ENCODE data around the gene KIF4A. TPM values are rescaled to one million over a fixed set of nuclear protein-coding genes. Genes with fewer than 3 reads are reported as not detected.

Gene KIF4A
- total and polyA plus RNA-seq, 10 of the 15 experiments (the other 5 are each of a cell fraction or from before 2014, with no cell fraction given), result 10.8 to 28.8 (median 22.5) TPM

GRCh38 chrX:70433848-70434351, 144.0 kb downstream of the KIF4A start (continued):
- peak; percentile 63 to 71 (median 69) for TF ChIP-seq CTCF (IDR thresholded peaks at IDR 0.05 in 2 of 3, conservative IDR thresholded peaks at IDR 0.05 in 1 of 3; ENCODE audit: control insufficient read depth in 2 of 3, extremely low read depth in 1 of 3, insufficient read depth in 1 of 3, low read depth in 3 of 3, low read length in 3 of 3)
- no peak for TF ChIP-seq ZBTB33 (IDR thresholded peaks at IDR 0.05)
- no peak for TF ChIP-seq SUZ12 (IDR thresholded peaks at IDR 0.05; ENCODE audit: unreplicated experiment)
- TF ChIP-seq, protein P1, sequence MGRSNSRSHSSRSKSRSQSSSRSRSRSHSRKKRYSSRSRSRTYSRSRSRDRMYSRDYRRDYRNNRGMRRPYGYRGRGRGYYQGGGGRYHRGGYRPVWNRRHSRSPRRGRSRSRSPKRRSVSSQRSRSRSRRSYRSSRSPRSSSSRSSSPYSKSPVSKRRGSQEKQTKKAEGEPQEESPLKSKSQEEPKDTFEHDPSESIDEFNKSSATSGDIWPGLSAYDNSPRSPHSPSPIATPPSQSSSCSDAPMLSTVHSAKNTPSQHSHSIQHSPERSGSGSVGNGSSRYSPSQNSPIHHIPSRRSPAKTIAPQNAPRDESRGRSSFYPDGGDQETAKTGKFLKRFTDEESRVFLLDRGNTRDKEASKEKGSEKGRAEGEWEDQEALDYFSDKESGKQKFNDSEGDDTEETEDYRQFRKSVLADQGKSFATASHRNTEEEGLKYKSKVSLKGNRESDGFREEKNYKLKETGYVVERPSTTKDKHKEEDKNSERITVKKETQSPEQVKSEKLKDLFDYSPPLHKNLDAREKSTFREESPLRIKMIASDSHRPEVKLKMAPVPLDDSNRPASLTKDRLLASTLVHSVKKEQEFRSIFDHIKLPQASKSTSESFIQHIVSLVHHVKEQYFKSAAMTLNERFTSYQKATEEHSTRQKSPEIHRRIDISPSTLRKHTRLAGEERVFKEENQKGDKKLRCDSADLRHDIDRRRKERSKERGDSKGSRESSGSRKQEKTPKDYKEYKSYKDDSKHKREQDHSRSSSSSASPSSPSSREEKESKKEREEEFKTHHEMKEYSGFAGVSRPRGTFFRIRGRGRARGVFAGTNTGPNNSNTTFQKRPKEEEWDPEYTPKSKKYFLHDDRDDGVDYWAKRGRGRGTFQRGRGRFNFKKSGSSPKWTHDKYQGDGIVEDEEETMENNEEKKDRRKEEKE (IDR thresholded peaks at IDR 0.05), result no peak
- TF ChIP-seq, protein P2, sequence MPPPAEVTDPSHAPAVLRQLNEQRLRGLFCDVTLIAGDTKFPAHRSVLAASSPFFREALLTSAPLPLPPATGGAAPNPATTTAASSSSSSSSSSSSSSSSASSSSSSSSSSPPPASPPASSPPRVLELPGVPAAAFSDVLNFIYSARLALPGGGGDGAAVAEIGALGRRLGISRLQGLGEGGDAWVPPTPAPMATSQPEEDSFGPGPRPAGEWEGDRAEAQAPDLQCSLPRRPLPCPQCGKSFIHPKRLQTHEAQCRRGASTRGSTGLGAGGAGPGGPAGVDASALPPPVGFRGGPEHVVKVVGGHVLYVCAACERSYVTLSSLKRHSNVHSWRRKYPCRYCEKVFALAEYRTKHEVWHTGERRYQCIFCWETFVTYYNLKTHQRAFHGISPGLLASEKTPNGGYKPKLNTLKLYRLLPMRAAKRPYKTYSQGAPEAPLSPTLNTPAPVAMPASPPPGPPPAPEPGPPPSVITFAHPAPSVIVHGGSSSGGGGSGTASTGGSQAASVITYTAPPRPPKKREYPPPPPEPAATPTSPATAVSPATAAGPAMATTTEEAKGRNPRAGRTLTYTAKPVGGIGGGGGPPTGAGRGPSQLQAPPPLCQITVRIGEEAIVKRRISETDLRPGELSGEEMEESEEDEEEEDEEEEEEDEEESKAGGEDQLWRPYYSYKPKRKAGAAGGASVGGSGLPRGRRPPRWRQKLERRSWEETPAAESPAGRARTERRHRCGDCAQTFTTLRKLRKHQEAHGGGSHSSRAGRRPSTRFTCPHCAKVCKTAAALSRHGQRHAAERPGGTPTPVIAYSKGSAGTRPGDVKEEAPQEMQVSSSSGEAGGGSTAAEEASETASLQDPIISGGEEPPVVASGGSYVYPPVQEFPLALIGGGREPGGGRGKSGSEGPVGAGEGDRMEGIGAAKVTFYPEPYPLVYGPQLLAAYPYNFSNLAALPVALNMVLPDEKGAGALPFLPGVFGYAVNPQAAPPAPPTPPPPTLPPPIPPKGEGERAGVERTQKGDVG (CRISPR knock-in tag; IDR thresholded peaks at IDR 0.05), result no peak
- TF ChIP-seq NFXL1 (IDR thresholded peaks at IDR 0.05; ENCODE audit: borderline replicate concordance), result no peak
- no peak for TF ChIP-seq CHD2 (IDR thresholded peaks at IDR 0.05; ENCODE audit: borderline replicate concordance, low read depth, low read length)
- TF ChIP-seq MYB (IDR thresholded peaks at IDR 0.05; ENCODE audit: borderline replicate concordance, low read depth, low read length), result no peak
- TF ChIP-seq USF2 (IDR thresholded peaks at IDR 0.05; ENCODE audit: borderline replicate concordance, low read depth, low read length), result no peak
- TF ChIP-seq SPI1 (IDR thresholded peaks at IDR 0.05; ENCODE audit: borderline replicate concordance, insufficient read depth, low read depth, low read length), result no peak
- TF ChIP-seq FOXK2 (IDR thresholded peaks at IDR 0.05), result no peak
- TF ChIP-seq IRF4 (IDR thresholded peaks at IDR 0.05; ENCODE audit: low read depth, low read length), result no peak
- no peak for TF ChIP-seq CBFB (IDR thresholded peaks at IDR 0.05; ENCODE audit: low read depth)
- no peak for TF ChIP-seq CHD4 (IDR thresholded peaks at IDR 0.05)
- TF ChIP-seq MAX (IDR thresholded peaks at IDR 0.05; ENCODE audit: low read depth, low read length), result no peak
- no peak for TF ChIP-seq BCL11A (IDR thresholded peaks at IDR 0.05; ENCODE audit: low read depth, low read length)
- no peak for TF ChIP-seq ZBED1 (IDR thresholded peaks at IDR 0.05; ENCODE audit: borderline replicate concordance)
- TF ChIP-seq CEBPB (IDR thresholded peaks at IDR 0.05; ENCODE audit: borderline replicate concordance in 1 of 2, low read depth in 2 of 2, low read length in 2 of 2), result no peak
- peak; percentile 48 for TF ChIP-seq RAD21 (IDR thresholded peaks at IDR 0.05; ENCODE audit: insufficient read depth, low read depth, low read length)
- 0 out of 2 replicates have a peak, but pooled peaks have one; percentile 43 for TF ChIP-seq POLR2A (IDR thresholded peaks at IDR 0.05; ENCODE audit: low read depth, low read length)

Measured in GM12878 (cell line).